DLD1 (cell line): ENCODE measurements around the gene CAPS.

ENCODE experiments used
- in situ Hi-C: cut with HindIII; loops from 2 replicates; pipeline ENCODE4 v1.10.0; 2017; ENCODE audit warnings: low sequenced_read_pairs

Gene CAPS

DNA sequence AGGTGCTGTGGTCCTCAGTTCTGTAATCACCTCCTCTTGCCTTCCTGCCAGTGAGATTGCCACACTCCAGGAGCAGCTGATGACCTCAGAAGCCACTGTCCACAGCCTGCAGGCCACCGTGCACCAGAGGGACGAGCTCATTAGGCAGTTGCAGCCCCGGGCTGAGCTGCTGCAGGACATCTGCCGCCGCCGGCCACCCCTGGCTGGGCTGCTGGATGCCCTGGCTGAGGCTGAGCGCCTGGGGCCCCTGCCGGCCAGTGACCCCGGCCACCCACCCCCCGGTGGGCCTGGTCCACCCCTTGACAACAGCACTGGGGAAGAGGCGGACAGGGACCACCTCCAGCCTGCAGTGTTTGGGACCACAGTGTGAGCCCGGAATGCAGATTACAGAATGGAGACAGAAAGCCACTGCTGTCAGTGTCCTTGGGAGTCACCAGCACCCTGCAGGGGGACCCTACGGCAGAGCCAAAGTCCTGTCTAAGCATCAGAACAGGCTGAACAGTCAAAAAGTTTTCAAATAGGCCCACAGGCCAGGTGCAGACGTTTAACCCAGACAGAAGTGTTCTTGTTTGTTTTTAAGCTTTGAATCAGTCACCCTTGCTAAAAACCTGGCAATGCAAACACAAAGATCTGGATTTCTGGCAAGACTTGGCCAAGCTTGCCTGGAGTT is 5.1 kb upstream of the CAPS start:
- in situ Hi-C loops: no loop called here

DNA sequence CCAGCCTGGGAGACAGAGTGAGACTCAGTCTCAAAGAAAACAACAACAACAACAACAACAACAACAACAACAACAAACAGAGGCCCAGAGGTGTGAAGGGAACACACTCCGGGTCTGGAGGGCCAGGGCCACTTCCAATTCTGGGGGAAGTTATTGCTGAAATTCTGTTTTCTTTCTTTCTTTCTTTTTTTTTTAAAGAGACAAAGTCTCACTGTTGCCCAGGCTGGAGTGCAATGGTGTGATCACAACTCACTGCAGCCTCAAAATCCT is 3.5 kb upstream of the CAPS start:
- in situ Hi-C loops: no loop called here

DNA sequence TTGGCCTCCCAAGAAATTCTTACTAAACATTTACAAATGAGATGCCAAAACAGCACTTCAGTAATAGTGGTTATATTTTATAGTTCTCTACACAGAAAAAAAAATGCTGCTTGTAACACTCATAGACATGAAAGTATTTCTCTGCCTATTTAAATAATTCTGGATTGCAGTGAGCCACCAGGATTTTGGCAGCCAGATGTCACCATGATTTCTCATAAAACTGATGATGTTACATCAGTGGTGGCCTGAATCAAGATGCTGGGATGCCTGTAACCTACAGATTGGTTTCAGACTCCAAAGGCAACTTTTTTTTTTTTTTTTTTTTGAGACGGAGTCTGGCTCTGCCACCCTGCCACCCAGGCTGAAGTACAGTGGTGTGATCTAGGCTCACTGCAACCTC is 2.7 kb upstream of the CAPS start:
- in situ Hi-C loops: no loop called here

DNA sequence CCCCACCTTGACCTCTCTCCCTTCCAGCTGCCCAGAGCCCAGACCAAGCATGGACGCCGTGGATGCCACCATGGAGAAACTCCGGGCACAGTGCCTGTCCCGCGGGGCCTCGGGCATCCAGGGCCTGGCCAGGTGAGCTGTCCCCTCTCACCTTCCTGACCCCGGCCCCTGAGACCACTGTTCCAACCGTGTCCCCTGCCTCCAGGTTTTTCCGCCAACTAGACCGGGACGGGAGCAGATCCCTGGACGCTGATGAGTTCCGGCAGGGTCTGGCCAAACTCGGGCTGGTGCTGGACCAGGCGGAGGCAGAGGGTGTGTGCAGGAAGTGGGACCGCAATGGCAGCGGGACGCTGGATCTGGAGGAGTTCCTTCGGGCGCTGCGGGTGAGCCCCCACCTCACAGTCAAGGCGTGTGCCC is 312 bp downstream of the CAPS start:
- in situ Hi-C loops: no loop called here

DNA sequence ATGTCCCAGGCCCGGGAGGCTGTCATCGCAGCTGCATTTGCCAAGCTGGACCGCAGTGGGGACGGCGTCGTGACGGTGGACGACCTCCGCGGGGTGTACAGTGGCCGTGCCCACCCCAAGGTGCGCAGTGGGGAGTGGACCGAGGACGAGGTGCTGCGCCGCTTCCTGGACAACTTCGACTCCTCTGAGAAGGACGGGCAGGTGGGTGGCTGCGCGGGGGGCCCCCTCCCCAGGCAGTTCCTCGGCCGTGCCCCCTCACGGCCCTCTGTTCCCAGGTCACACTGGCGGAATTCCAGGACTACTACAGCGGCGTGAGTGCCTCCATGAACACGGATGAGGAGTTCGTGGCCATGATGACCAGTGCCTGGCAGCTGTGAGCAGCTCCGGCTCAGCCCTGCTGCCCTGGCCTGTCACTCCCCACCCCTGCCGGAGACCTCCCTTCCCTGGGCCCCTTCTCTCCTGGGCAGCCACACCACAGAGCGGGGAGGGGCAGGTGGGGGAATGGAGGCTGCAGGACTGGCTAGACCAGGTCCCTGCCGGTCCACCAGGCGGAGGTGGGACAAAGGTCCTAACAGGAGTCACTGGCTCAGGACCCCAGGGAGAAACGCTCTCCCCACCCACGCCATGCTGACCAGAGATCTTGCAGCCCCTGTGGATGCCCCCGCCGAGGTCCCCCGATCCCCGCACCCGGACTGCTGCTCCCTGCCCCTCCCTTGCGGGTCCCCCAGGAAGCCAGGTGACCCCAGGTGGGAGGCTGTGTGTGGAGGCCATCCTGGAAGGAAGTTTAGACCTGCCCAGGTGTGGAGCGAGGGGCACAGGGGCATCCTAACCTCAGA is 1.1 kb downstream of the CAPS start:
- in situ Hi-C loops: no loop called here

DNA sequence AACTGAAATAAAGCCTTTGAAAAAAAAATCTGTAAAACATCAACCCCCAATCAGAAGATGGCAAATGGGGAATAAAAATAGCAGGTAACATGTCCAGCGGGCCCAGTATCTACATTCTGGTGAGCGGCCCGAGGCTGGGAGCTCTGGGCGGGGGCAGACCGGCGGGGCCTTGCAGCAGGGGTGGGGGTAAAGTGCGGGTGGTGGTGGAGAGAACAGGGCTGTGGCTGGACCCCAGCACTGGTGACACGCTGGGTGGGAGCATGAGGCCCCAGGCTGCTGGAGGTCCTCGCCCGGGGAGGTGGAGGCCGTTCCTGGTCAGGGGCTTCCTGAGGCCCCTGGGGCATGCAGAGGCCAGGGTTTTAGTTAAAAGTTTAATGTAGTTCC is 1.7 kb downstream of the CAPS start:
- in situ Hi-C loops: no loop called here

DNA sequence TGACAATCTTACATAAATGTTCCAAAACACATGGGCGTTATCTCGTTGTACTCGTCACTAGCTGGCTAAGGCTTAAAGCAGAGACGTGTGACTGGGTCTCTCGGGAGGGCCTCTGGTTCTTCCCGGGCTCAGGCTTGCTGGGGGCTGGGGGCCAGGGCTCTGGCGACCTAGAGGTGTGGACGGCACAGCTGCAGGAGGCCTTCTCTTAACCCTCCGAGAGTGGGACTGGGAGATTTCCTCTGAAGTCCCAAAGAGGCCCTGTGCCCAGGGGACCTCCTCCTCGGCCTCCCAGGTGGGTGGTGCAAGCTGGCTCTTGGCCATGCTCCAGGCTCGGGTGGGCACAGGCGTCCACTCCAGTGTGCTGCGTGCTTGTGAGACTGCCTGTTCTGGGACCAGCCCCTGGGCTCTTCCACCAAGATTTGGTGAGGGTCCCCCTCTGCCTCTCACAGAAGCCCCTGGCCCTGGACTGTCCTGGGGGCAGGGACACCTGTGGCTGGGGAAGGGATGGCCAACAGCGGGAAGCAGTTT is 2.2 kb downstream of the CAPS start:
- in situ Hi-C loops: no loop called here

DNA sequence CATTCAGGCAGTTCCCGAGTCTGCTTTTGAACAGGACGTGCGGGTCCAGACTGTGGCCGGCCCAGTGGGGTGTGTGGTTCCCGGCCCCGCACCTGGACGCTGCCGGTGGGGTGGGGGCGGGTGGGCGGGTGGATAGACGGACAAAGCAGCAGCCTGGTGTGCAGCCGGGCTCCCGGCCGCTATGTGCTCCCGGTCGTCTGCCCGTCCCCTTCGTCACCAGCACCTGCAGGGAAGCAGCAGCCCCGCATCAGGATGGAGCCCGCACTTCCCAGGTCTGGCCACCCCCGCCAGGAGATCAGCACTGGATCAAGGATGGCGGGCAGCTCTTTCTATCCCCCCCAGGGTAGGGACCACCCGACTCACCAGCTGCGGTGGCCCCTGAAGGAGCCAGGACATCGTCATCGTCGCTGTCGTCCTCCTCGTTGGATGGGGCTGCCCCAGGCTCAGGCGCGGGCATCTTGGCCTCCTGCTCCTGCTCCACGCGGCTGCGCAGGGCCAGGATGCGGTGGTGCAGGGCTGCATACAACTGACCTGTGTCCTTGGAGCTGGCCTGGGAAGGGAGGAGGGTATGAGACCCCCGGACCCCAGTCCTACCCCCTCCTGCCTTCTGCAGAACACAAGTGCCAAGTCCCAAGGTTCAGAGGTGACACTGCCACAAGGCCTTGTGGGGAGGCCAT is 3.5 kb downstream of the CAPS start:
- in situ Hi-C loops: no loop called here

DNA sequence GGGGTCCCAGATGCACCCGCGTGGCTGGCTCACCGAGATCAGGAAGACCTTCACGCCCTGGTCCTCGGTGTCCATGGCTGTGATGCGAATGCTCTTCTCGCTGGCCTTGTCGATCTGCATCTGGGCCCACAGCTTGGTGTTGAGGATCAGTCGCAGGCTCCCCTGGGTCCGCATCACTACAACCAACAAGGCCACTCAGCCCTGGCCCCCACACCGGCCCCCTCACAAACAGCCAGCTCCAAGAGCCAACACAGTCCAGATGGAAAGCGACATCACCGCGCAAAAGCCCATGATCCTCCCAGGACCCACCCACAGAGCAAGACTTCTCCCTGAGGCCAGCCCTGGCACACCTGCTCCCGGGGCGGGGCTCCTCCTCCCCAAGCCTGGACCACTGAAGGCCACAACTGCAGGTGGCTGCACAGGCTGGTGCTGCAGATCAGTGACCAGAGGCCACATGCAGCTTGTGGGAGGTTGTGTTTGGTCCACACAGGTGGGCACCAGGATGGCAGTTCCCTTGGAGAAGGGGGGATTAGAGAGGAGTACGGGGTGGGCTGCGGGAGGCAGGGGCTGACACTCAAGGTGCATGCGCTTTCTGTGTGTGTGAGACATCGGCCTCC is 4.5 kb downstream of the CAPS start:
- in situ Hi-C loops: no loop called here

DNA sequence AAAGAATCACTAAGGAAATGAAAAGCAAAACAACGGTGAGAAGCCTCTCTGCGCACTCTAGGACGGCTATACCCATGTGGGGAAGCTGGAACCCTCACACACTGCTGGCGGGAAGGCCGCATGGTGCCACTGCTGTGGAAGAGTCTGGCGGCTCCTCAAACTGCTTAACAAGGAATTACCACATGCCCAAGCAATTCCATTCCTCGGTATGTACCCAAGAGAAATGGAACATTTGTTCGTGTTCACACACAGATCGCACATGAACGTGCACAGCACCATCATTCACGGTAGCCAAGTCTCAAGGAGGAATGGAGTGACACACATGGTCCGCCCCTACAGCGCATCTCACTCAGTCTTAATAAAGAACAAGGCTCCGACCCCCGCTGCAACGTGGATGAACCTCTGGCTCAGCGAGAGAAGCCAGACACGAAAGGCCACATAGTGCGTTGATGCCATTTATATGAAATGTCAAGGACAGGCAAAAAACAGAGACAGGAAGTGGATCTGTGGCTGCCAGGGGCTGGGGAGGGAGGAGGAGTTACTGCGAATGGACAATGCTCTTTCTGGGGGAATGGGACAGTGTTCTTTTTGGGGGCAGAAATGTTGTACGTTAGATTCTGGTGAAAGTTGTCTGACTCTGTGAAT is 7.6 kb downstream of the CAPS start:
- in situ Hi-C loops: no loop called here

DNA sequence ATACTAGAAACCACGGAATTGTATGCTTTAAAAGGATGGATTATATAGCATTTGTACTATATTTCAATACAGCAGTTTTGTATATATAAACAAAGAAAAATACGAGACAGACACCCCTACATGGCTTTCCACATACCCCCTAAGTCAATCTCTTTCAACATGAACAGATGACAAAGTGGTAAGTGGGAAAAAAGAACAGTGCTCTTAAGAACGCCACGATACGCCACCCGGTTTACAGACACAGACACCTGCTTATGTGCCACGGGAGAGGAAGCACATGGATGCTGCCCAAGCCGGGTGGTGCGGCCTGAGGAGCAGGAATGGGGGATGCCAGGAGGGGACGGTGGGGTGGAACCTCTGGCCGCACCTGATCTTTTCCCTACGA is 8.1 kb downstream of the CAPS start:
- in situ Hi-C loops: no loop called here

DNA sequence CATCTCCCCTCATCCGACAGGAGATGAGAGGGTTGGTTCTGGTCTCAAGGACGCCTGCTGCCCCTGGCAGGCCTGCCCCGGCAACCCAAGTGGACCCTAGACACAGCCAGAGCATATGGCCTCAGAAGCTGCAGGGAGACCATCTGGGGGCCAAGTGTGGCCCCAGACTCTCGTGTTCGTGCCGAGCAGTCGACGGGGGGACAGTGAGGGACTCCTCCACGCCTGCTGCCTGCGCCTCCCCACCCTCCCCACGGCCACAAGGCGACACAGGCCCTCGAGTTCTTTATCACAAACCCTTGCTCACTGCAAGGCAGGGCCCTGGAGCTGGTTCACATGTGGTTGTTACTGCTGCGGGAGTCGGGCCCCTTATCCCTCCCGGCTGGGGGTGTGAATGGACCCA is 9.3 kb downstream of the CAPS start:
- in situ Hi-C loops: no loop called here

DNA sequence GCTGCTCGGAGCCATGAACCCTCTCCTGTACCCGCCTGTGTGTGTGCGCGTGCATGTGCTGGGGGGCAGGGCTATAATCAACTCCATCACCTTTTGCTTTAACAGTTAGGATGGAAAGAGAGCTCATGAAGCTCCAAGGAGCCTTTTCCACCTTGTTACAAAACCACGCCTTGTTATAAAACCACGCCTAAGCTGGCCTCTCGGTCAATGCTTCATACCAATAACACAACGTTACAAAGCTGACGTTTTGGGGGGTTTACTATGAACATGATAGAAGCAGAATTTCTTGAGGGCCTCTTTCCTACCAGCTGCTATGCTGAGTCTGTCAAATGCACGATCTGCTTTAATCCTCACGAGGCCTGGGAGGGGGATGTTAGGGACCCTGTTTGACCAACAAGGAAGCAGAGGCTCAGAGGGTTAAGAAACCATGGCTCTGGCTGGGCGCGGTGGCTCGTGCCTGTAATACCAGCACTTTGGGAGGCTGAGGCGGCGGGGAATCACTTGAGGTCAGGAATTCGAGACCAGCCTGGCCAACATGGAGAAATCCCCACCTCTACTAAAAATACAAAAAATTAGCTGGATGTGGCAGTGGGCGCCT is 11.9 kb downstream of the CAPS start:
- in situ Hi-C loops: no loop called here

DNA sequence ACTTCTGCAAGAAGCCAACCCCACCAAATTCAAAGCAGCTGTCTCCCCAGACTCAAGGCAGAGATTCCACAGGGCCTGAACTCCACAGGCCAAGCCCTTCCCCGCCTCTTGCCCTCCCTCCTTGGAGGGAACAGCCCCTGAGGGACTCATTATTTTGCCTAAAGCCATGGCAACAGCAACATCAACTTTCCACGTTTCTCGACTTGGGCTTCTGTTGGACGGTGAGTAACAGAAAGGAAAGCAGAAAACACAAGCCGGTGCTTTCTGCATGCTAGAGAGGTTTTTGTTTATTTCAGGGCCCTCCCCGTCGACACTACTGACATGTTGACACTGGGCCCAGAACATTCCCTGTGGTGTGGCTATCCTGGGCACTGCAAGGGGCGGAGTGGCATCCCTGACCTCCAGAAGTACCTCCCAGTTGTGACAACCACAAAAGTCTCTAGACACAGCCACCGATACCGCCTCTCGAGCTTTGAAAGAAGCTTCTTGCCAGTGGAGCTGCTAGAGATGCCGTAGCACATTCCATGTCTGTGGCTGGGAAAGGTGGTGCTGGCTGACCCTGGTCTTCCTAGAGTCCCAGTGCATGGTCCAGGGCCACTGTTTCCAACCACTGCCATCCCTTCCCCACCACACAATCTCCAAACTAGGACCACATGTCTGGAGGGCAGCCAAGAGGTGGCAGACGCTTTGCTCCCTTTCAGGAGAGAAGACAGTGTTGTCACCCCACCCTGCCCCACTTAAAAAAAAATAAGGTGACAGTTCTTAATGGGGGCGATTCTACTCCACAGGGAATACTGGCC is 12.8 kb downstream of the CAPS start:
- in situ Hi-C loops: no loop called here

DNA sequence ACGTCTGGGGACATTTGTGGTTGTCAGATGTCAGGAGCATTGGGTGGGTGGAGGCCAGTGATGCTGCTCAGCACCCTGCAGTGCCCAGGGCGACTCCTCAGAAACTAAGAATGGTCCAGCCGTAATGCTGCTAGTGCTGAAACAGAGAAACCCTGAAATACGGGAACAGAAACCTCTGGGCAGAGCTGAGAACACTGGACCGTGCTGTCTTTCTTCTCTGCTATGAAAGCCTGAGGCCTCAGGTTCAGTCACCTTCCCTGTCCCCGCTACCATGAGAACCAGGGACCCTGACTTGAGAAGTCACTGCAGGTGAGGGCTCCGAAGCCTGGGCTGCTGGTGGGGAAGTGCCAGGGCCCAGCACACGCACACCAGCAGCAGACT is 13.4 kb downstream of the CAPS start:
- in situ Hi-C loops: no loop called here

DNA sequence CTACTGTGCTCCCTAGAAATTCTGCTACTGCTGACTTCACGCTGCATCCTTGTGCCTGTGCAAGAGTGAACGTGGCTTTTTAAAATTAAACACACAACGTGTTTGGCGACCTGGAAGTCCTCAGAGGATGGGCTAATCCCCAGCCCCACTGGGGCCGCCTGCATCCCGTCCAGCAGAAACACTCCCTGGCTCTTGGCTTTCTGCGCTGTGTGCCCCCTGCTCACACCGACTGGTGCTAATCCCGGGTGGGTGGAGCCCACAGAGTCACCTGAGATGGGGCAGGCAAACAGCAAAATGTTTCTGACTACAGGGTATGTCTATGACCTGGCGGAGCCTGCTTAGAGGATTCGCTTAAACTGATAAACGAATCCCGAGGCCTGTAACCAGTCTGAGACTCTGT is 15.1 kb downstream of the CAPS start:
- in situ Hi-C loops: no loop called here

DNA sequence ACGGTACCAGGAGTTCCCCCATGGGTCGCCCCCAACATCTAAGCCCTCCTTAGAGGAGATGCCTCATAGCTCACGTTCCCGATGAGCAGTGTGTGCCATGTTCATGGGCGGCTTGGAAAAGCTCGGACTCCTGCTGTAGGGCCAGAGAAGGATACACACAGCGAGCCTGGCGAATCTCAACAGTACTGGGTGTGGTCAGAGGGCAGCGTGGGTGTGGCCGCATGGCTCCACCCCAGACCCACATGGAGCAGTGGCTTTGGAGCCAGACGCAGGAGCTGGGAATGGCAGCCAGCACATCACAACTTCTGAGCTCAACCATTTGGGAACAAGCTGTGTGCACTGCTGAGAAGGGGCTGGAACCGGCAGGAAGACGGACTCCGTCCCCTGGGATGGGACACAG is 15.6 kb downstream of the CAPS start:
- in situ Hi-C loops: no loop called here

DNA sequence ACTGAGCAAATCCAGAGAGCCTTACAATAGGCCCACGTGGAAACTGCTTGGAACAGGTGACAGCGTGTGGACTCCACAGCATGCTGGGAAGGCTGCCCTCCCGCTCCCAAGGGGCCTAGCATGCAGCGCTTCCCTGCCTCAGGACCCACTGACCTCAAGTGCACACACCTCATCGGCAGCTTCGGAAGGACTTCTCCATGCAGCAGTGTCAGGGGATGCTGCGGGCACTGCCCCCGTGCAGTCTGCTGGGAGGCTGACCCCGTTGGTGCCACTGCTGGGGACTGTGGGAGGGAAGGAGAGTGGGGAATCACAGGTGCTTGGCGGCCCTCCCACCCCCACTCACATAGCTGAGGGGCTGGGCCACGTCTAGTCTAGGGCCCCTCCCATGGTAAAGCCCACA is 17.2 kb downstream of the CAPS start:
- in situ Hi-C loops: no loop called here

DNA sequence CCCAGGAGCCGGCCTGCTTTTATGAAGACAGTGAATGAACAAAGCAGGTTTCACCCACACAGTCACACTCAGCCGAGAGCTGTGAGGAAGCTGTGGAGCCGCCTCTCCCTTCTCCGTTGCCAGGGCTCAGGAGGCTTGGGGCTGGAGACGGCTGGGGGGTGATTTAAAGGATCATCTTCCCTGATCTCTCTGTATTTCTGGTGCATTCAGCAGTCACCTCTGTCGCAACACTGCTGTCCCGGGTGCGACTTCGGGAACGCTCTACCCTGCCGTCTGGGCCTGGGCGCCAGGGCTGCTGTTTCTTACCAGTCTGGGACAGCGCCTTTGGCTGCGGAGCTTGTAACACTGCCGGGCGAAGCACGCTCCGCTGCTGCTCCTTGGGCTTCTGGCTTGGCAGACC is 18.1 kb downstream of the CAPS start:
- in situ Hi-C loops: no loop called here

DNA sequence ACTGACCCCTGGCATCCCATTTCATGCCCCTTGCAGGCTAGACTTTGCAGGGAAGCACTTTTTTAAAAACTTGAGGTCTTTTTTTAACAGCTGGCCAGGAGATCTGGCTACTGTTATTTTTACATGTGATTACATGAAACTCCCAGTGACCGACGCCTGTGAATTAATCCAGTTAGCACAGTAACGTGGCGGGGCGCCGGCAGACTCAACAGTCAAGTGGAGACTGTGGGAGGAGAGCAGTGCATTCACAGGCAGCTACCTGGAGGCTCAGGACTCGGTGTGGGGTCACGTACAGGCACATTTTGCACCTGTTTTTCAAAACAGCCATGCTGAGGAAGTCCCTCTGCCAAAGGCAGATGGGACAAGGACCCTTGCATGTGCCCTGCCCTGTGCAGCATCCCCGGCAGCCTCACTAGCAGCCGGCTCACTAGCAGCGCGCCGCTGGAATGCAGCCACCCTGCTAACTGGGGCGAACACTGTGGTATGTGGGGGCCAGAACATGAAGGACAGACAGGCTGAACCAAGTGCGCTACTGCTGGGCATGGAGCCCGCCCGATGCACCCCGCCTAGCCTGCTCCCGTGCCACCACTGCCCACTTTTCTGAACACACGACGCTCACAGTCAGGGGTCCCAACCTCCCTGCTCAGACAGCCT is 18.7 kb downstream of the CAPS start:
- in situ Hi-C loops: no loop called here
